Esophagus muscularis mucosa (tissue), 4 donors: ENCODE data around the gene MYO1F. TPM values are rescaled to one million over a fixed set of nuclear protein-coding genes. Genes with fewer than 3 reads are reported as not detected.
A peak's percentile ranks its signal among the peaks of the same experiment; 100 is the strongest.

Experiments
- DNase-seq: peaks from one replicate; pipeline ENCODE4 v3.0.0-alpha.2; 2017; ENCODE audit errors: extremely low spot score
- H3K27ac ChIP-seq, 4 donors: fragments of 200-600 bp; sonication (generic); replicated peaks in 1 of 4; 1 replicate in 3 of 4; 2 replicates in 1 of 4; pipeline ENCODE4 v1.5.1; 2016 to 2019; ENCODE audit warnings: mild to moderate bottlenecking in 1 of 4
- H3K27me3 ChIP-seq, 4 donors: fragments of 200-600 bp; sonication (generic); one replicate each; pipeline versions ENCODE4 v1.5.1 to v1.6.0; 2016 to 2019
- H3K36me3 ChIP-seq, 4 donors: fragments of 200-600 bp; sonication (generic); one replicate each; pipeline ENCODE4 v1.5.1; 2016 to 2019
- H3K4me1 ChIP-seq, 4 donors: fragments of 200-600 bp; sonication (generic); one replicate each; pipeline ENCODE4 v1.5.1; 2016 to 2019
- H3K4me3 ChIP-seq, 4 donors: fragments of 200-600 bp; sonication (generic); 1 replicate in 2 of 4; 2 replicates in 2 of 4; pipeline ENCODE4 v1.5.1; 2016 to 2019; ENCODE audit warnings: mild to moderate bottlenecking in 4 of 4, moderate library complexity in 1 of 4
- H3K9me3 ChIP-seq, 4 donors: fragments of 200-600 bp; sonication (generic); 1 replicate in 3 of 4; 2 replicates in 1 of 4; pipeline ENCODE4 v1.5.1; 2016 to 2019
- EP300 ChIP-seq: sonication (generic); formaldehyde crosslinking; IDR thresholded peaks from one replicate; pipeline ENCODE4 v1.6.1; 2017; ENCODE audit warnings: antibody characterized with exemption
- POLR2A ChIP-seq: fragments of 450-650 bp; IDR thresholded peaks from one replicate; pipeline ENCODE4 v1.6.1; 2017; ENCODE audit warnings: antibody characterized with exemption, moderate library complexity, mild to moderate bottlenecking, low read depth
- POLR2AphosphoS5 ChIP-seq, 2 donors: sonication (generic); formaldehyde crosslinking; IDR thresholded peaks; one replicate each; pipeline ENCODE4 v1.6.1; 2017; ENCODE audit warnings: antibody characterized with exemption in 2 of 2
- WGBS: methylation state at CpG from one replicate; pipeline ENCODE4 v1.1.5; 2018; 5-methylcytosine and 5-hydroxymethylcytosine counted together
- intact Hi-C: fragments of 100-400 bp; cut with DNase I; formaldehyde crosslinking; loops from one replicate; pipeline ENCODE4 v1.15.1; 2023
- total RNA-seq, 4 donors: library from RNA; depleted of rRNA; stranded (reverse); fragments of >200 nt; gene quantifications; one replicate each; pipeline versions ENCODE4 v1.1.0 to v1.2.1, GENCODE V29; 2016
- TF ChIP-seq, protein P1 (sequence below), 3 experiments: fragments of 200-600 bp in 2 of 3; fragments of 450-650 bp in 1 of 3; sonication (generic) in 2 of 3; IDR thresholded peaks; one replicate each; pipeline ENCODE4 v1.5.1; 2017 to 2019; ENCODE audit warnings: antibody characterized with exemption in 3 of 3, mild to moderate bottlenecking in 2 of 3, moderate library complexity in 1 of 3

The MYO1F gene
- total RNA-seq, 4 donors from 2014 or later: 7.2 to 21.2 (median 13.3) TPM

DNA sequence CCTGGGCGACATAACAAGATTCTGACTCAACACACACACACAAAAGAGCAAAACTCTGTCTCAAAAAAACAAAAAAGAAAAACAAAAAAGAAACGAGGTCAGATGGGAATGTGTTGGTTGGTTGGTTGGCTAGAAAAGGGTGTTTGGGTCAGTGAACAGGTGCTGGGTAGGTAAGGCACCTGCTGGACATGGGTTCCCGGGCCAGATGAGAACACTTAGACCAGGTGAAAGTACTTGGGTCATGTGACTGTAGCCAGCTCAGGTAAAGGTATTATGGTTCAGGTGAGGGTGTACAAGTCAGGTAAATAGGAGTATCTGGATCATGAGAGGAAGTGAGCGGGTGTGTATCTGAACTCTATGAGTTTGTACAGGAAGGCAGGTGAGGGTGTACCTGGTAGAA lies 48.7 kb downstream of the MYO1F start:
- Histone ChIP-seq H3K4me3 (no peak overlapping the region), H3K27ac (no peak overlapping the region), H3K4me1 (peaks cover 4 to 20% (median 15%) of the 10 kb centered on the region in 4 donors), H3K36me3 (peaks cover 0 to 19% (median 0%) of the 10 kb centered on the region in 4 donors), H3K27me3 (no peaks in the 10 kb centered on the region), H3K9me3 (no peaks in the 10 kb centered on the region)
- whole genome bisulfite sequencing: 81% methylated on average over 4 of the region's 4 CpGs
- TF ChIP-seq POLR2A (no peak), POLR2AphosphoS5 (IDR thresholded peaks at IDR 0.05) (no peak), EP300 (no peak)
- TF ChIP-seq, protein P1, sequence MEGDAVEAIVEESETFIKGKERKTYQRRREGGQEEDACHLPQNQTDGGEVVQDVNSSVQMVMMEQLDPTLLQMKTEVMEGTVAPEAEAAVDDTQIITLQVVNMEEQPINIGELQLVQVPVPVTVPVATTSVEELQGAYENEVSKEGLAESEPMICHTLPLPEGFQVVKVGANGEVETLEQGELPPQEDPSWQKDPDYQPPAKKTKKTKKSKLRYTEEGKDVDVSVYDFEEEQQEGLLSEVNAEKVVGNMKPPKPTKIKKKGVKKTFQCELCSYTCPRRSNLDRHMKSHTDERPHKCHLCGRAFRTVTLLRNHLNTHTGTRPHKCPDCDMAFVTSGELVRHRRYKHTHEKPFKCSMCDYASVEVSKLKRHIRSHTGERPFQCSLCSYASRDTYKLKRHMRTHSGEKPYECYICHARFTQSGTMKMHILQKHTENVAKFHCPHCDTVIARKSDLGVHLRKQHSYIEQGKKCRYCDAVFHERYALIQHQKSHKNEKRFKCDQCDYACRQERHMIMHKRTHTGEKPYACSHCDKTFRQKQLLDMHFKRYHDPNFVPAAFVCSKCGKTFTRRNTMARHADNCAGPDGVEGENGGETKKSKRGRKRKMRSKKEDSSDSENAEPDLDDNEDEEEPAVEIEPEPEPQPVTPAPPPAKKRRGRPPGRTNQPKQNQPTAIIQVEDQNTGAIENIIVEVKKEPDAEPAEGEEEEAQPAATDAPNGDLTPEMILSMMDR (IDR thresholded peaks at IDR 0.05): no peak
- DNase-seq: no peak
- intact Hi-C loops: no loop called here

DNA sequence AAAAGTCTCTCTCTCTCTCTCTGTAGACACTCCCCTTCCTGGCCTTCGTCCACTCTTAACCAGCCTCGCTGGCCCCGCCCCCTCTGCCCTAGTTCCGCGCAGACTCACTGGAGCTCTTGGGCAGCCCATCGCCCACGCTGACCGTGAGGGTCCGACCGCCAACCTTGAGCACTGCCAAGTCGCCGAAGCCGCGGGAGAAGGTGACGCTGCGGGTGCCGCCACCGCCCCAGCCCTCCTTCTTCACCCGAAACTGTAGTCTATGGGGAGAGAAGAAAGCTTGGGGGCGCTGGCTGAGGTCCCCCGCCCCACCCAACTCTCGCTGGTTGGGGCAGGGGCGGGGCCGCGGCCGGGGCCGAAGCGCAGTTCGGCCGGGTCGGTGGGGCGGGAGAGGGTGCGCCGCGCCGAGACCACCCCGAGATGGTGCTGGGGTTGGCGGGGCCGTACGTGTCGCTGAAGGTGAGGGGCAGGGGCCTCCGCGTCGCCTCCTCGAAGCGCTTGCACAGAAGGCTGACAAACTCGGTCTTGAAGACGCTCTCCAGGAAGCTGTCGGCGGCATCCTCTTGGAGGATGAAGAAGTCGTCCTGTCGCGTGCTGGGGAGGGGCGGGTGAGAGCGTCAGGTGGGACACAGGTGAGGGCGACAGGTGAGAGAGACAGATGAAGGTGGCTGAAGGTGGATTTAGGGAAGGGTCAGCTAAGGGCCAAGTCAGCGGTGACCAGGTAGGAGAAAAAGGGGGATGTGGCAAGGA lies 50.7 kb downstream of the MYO1F start:
- TF ChIP-seq POLR2A: peak; percentile 10
- peak; percentile 72 to 87 for TF ChIP-seq POLR2AphosphoS5 (IDR thresholded peaks at IDR 0.05)
- TF ChIP-seq, protein P1 (IDR thresholded peaks at IDR 0.05): no peak
- peak overlapping the region; percentile 63 to 90 (median 81) for H3K4me3 ChIP-seq
- DNase-seq: peak; percentile 94
- H3K27ac ChIP-seq: peak overlapping the region; percentile 86 to 93 (median 90)
- H3K36me3 ChIP-seq: peaks cover 0 to 19% (median 0%) of the 10 kb centered on the region in 4 donors
- H3K27me3 ChIP-seq: no peaks in the 10 kb centered on the region
- intact Hi-C loops: no loop called here
- 12% methylated on average over 26 of the region's 57 CpGs for WGBS
- H3K4me1 ChIP-seq: peaks cover 4 to 20% (median 15%) of the 10 kb centered on the region in 4 donors
- H3K9me3 ChIP-seq: no peaks in the 10 kb centered on the region

DNA sequence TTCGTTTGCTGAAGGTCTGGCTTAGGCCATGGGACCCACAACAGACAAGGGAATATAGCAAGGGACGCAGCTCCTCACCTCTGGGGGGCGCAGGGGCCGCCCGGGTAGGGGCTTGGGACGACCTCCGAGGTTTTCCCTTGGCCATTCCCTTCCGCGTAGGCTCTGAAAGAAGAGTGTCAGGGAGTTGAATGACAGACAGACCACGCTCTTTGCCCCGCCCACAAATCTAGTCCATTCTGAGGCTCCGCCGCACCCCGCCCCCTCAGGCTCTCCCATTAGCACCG lies 51.9 kb downstream of the MYO1F start:
- no peak for TF ChIP-seq POLR2A
- peak in 1 of 2 donors; percentile 6 for TF ChIP-seq POLR2AphosphoS5 (IDR thresholded peaks at IDR 0.05)
- TF ChIP-seq, protein P1 (IDR thresholded peaks at IDR 0.05): peak in 1 of 3 experiments; percentile 14
- Histone ChIP-seq H3K9me3 (no peaks in the 10 kb centered on the region), H3K4me1 (peaks cover 4 to 20% (median 15%) of the 10 kb centered on the region in 4 donors), H3K27me3 (no peaks in the 10 kb centered on the region), H3K27ac (peak overlapping the region; percentile 78 to 93 (median 88)), H3K4me3 (peak overlapping the region; percentile 55 to 82 (median 68)), H3K36me3 (peaks cover 0 to 18% (median 0%) of the 10 kb centered on the region in 4 donors)
- intact Hi-C loops: no loop called here
- DNase-seq: no peak
- 21% methylated on average over 14 of the region's 15 CpGs for WGBS

DNA sequence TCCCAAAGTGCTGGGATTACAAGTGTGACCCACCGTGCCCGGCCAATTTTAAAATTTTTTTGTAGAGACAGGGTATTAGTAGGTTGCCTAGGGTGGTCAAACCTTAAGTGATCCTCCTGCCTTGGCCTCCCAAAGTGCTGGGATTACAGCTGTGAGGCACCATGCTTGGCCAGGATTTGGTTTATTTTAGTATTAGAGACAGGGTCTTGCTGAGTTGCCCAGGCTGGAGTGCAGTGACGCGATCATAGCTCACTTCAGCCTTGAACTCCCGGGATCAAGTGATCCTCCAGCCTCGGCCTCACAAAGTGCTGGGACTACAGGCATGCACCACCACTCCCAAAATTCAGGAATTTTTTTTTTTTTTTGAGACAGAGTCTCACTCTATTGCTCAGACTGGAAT lies 57.9 kb downstream of the MYO1F start:
- intact Hi-C loops: no loop called here
- no peak overlapping the region for H3K4me3 ChIP-seq

More for the DNA sequence above, 57.9 kb downstream of the MYO1F start:
- Histone ChIP-seq H3K9me3 (no peaks in the 10 kb centered on the region), H3K27me3 (no peaks in the 10 kb centered on the region), H3K4me1 (peaks cover 6 to 19% (median 10%) of the 10 kb centered on the region in 4 donors), H3K36me3 (no peaks in the 10 kb centered on the region), H3K27ac (no peak overlapping the region)
- 91% methylated on average over 6 of the region's 6 CpGs for WGBS
- DNase-seq: no peak
- no peak for TF ChIP-seq EP300
- TF ChIP-seq, protein P1 (IDR thresholded peaks at IDR 0.05): no peak
- no peak for TF ChIP-seq POLR2A
- no peak for TF ChIP-seq POLR2AphosphoS5 (IDR thresholded peaks at IDR 0.05)
